PFSK-1 (cell line): ENCODE data around the gene EIF1.

Experiments
- POLR2AphosphoS5 ChIP-seq: IDR thresholded peaks from 2 replicates; pipeline ENCODE4 v1.6.1; 2012; ENCODE audit warnings: low read depth, mild to moderate bottlenecking, control low read depth, low read length, moderate library complexity
- REST ChIP-seq, 2 experiments: IDR thresholded peaks; 2 replicates each; pipeline versions ENCODE4 v1.6.1 to v1.8.0; 2011 to 2012; ENCODE audit warnings: low read depth in 2 of 2, low read length in 2 of 2, control low read depth in 1 of 2, inconsistent platforms in 1 of 2, mild to moderate bottlenecking in 1 of 2, moderate library complexity in 1 of 2; ENCODE audit not compliant: insufficient read depth in 1 of 2
- SIN3A ChIP-seq: IDR thresholded peaks from 2 replicates; pipeline ENCODE4 v1.6.1; 2012; ENCODE audit warnings: mild to moderate bottlenecking, low read length, moderate library complexity, borderline replicate concordance; ENCODE audit not compliant: insufficient read depth
- TAF1 ChIP-seq: IDR thresholded peaks from 2 replicates; pipeline ENCODE4 v1.6.1; 2012; ENCODE audit warnings: low read length, control low read depth, borderline replicate concordance; ENCODE audit not compliant: insufficient read depth

- TF ChIP-seq TAF1 = peak; percentile 72; the same call in 1 of the 2 replicates
- no peak for TF ChIP-seq SIN3A
- TF ChIP-seq REST (IDR thresholded peaks at IDR 0.05; ENCODE audit: insufficient read depth in 1 of 2, low read depth in 2 of 2, low read length in 2 of 2) = no peak
- peak; percentile 81 for TF ChIP-seq POLR2AphosphoS5
Measured at GRCh38 chr17:41734139-41734948, 45.7 kb downstream of the EIF1 start, which contains the start of gene HAP1.
